ENCODE data around the gene FLVCR1.
"Not testable (repeated sequence)": the region's sequence is repeated elsewhere in the genome, so short reads cannot be mapped to it uniquely, and the experiment has no call there.

FLVCR1 gene

DNA sequence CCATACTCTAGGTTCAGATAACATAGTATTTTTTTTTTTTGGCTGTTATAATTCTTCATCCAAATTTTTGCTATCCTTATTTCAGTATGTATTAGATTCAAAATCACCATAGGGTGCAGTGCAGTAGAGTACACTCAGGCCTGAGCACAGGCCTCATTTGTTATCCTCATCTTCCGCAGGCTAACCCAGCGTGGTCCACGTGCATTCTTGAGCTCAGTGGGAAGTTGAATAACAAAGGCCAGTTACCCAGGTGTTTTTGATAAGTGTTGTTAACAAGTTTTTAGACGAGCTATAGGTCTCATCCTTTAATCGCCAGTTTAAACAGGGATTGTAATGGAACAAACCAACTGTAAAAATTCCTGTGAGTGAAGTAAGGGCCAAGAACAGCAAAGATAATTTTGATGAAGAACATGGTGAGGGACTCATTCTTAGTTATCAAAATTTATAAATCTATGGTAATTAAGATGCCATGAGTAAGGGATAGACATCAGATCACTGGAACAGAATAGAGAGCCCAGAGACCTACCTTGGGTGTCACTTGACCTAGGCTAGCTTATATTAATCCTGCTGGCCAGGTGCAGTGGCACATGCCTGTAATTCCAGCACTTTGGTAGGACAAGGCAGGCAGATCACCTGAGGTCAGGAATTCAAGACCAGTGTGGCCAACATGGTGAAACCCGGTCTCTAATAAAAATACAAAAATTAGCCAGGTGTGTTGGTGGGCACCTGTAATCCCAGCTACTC is 22.0 kb downstream of the FLVCR1 start:
- TF ChIP-seq CTCF (IDR thresholded peaks at IDR 0.05; ENCODE audit: low read depth, low read length): no peak
- no peak for DNase-seq (ENCODE audit: low read depth in 2 of 2)
- no peak overlapping the region for H3K4me3 ChIP-seq (replicated peaks in 1 of 2; ENCODE audit: low read depth in 2 of 2, low read length in 2 of 2)

DNA sequence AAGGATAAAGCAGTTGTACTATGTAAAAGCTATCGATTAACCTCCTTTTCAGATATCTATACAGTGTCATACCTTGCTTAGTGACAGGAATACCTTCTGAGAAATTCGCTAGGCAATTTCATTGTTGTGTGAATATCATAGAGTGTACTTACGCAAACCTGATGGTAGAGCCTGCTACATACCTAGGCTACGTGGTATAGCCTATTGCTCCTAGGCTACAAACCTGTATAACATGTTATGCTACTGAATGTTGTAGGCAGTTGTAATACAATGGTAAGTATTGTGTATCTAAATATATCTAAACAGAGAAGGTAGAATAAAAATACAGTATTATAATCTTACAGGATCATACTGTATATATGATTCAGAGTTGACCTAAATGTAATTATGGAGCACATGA is 26.5 kb downstream of the FLVCR1 start:
- TF ChIP-seq CTCF (IDR thresholded peaks at IDR 0.05; ENCODE audit: low read depth, low read length): no peak
- no peak overlapping the region for H3K4me3 ChIP-seq (replicated peaks in 1 of 2; ENCODE audit: low read depth in 2 of 2, low read length in 2 of 2)
- DNase-seq (ENCODE audit: low read depth in 2 of 2): no peak

DNA sequence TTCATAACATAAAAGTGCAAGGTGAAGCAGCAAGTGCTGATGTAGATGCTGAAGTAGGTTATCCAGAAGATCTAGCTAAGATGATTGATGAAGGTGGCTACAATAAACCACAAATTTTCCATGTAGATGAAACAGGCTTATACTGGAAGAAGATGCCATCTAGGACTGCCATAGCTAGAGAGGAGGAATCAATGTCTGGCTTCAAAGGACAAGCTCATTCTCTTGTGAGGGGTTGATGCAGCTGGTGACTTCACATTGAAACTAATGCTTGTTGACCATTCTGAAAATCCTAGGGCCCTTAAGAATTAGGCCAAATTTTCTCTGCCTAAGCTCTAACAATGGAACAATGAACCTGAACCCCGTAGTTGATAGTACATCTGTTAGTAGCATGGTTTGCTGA is 34.0 kb downstream of the FLVCR1 start:
- DNase-seq (ENCODE audit: low read depth in 2 of 2): no peak
- TF ChIP-seq CTCF (IDR thresholded peaks at IDR 0.05; ENCODE audit: low read depth, low read length): no peak
- H3K4me3 ChIP-seq (replicated peaks in 1 of 2; ENCODE audit: low read depth in 2 of 2, low read length in 2 of 2): no peak overlapping the region

GRCh38 chr1:212899845-212900244 is 41.8 kb downstream of the FLVCR1 start:
- TF ChIP-seq CTCF (IDR thresholded peaks at IDR 0.05; ENCODE audit: low read depth, low read length): no peak
- DNase-seq (ENCODE audit: low read depth in 2 of 2): no peak
- H3K4me3 ChIP-seq (replicated peaks in 1 of 2; ENCODE audit: low read depth in 2 of 2, low read length in 2 of 2): no peak overlapping the region

DNA sequence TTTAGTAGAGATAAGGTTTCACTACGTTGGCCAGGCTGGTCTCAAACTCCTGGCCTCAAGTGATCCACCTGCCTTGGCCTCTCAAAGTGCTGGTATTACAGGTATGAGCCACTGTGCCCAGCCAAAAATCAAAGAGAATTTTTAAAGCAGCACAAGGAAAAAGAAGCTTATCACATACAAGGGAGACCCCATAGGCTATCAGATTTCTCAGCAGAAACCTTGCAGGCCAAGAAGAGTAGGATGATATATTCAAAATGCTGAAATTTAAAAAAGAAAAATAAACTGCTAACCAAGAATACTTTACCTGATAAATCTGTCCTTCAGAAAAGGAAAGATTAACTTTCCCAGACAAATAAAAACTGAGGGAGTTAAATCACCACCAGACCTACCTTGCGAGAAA is 43.2 kb downstream of the FLVCR1 start:
- TF ChIP-seq CTCF (IDR thresholded peaks at IDR 0.05; ENCODE audit: low read depth, low read length): no peak
- no peak for DNase-seq (ENCODE audit: low read depth in 2 of 2)
- H3K4me3 ChIP-seq (replicated peaks in 1 of 2; ENCODE audit: low read depth in 2 of 2, low read length in 2 of 2): no peak overlapping the region

DNA sequence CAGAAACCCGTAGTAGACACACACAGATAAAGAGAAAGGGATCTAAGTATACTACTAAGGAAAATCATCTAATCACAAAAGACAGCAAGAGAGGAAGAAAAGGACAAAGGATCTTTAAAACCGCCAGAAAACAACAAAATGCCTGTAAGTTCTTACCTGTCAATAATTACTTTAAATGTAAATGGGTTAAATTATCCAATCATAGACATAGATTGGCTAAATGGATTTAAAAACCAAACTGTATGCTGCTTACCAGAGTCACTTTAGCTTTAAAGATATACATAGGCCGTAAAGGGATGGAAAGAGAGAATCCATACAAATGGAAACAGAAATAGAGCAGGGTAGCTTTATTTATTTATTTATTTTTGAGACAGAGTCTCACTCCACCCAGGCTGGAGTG is 44.0 kb downstream of the FLVCR1 start:
- no peak overlapping the region for H3K4me3 ChIP-seq (replicated peaks in 1 of 2; ENCODE audit: low read depth in 2 of 2, low read length in 2 of 2)
- DNase-seq (ENCODE audit: low read depth in 2 of 2): no peak
- TF ChIP-seq CTCF (IDR thresholded peaks at IDR 0.05; ENCODE audit: low read depth, low read length): no peak

DNA sequence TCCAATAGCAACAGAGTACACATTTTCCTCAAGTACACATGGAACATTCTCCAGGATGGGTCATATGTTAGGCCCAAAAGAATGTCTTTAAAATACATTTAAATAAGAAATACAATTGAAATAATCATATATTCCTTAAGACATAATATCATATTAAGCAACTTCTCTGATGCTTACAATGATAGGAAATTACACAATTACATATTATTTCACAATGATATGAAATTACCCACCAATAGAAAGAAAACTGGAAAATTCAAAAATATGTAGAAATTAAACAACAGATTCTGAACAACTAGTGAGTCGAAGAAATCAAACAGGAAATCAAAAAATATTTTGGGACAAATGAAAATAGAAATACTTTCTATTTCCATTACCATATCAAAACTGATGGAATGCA is 45.6 kb downstream of the FLVCR1 start:
- TF ChIP-seq CTCF (IDR thresholded peaks at IDR 0.05; ENCODE audit: low read depth, low read length): no peak
- DNase-seq (ENCODE audit: low read depth in 2 of 2): no peak
- no peak overlapping the region for H3K4me3 ChIP-seq (replicated peaks in 1 of 2; ENCODE audit: low read depth in 2 of 2, low read length in 2 of 2)

DNA sequence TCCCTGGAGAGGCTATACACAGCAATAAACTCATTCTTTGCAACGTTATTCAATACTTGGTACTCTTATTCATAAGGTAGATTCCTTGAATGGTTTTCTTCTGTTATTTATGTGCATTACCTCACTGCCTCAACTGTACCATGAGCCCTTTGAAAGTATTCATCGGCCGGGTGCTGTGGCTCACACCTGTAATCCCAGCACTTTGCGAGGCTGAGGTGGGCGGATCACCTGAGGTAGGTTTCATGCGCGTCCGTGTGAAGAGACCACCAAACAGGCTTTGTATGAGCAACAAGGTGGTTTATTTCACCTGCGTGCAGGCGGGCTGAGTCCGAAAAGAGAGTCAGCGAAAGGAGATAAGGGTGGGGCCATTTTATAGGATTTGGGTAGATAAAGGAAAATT is 50.0 kb downstream of the FLVCR1 start:
- H3K4me3 ChIP-seq (replicated peaks in 1 of 2; ENCODE audit: low read depth in 2 of 2, low read length in 2 of 2); DNase-seq (ENCODE audit: low read depth in 2 of 2): not testable (repeated sequence)

Data from cardiac fibroblast (primary cell).